Measurements from ENCODE around the gene PRL. TPM values are rescaled to one million over a fixed set of nuclear protein-coding genes. Genes with fewer than 3 reads are reported as not detected.

Gene PRL
- total RNA-seq, 1 experiment from 2014 or later = not detected

DNA sequence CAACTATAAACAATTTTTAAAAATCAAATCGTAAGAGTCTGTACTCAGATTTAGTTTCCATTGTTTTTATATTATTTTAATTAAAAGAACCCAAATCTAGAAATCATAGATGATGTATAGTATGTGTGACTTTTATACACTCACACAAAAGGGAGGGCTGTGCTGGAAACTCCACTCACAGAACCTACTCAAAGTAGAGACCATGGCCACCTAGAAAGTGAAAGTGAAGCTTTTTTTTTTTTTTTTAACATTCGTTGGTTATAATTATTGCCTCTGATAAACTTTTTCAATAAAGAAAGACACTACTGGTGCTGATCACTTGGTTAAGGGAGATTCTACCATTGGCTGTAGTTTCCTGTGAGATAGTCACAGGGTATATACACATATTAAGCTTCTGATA lies 37.9 kb upstream of the PRL start:
- Mint-ChIP-seq H3K27me3 (ENCODE audit: low read depth) (no peaks in the 10 kb centered on the region), H3K4me3 (no peak overlapping the region), H3K9me3 (no peaks in the 10 kb centered on the region), H3K36me3 (ENCODE audit: insufficient read depth in 1 of 3, low read depth in 3 of 3) (no peaks in the 10 kb centered on the region; a peak in 1 of 7 replicates), H3K4me1 (peaks cover 10% of the 10 kb centered on the region in 2 experiments), H3K27ac (no peak overlapping the region)
- Histone ChIP-seq H2AFZ (ENCODE audit: low read length) (no peak overlapping the region), H3K23ac (ENCODE audit: insufficient read length, low read depth, low read length) (no peak overlapping the region), H3K4ac (ENCODE audit: low read depth, low read length) (no peak overlapping the region), H3K9ac (ENCODE audit: extremely low read depth, insufficient read length, low read length) (no peak overlapping the region), H3K27ac (ENCODE audit: insufficient read length, low read depth, low read length) (no peak overlapping the region), H3T11ph (ENCODE audit: low read length) (no peak overlapping the region), H2BK15ac (ENCODE audit: low read depth, low read length) (no peak overlapping the region), H3K27me3 (ENCODE audit: insufficient read depth, low read length) (no peaks in the 10 kb centered on the region), H3K4me1 (ENCODE audit: insufficient read depth, low read length) (peaks cover 2% of the 10 kb centered on the region; the same call in 1 of the 2 replicates), H2BK5ac (ENCODE audit: insufficient read length, low read length) (no peak overlapping the region), H3K9me3 (ENCODE audit: control insufficient read depth, low read depth, low read length) (no peaks in the 10 kb centered on the region), H3K56ac (ENCODE audit: insufficient read length, low read depth, low read length) (no peak overlapping the region), H3K18ac (ENCODE audit: insufficient read length, low read depth, low read length) (no peak overlapping the region), H2BK20ac (ENCODE audit: low read depth, low read length, poor library complexity, severe bottlenecking) (no peak overlapping the region), H3K4me2 (ENCODE audit: insufficient read depth, insufficient read length, low read length) (no peak overlapping the region), H4K91ac (ENCODE audit: insufficient read length, low read depth, low read length) (no peak overlapping the region), H3K79me2 (ENCODE audit: insufficient read depth, low read length) (no peaks in the 10 kb centered on the region), H3K14ac (ENCODE audit: insufficient read depth, low read length) (no peak overlapping the region), H2AK5ac (ENCODE audit: insufficient read length, low read length) (no peak overlapping the region), H4K20me1 (ENCODE audit: control insufficient read depth, insufficient read depth, insufficient read length) (no peaks in the 10 kb centered on the region), H4K5ac (ENCODE audit: insufficient read length, low read depth, low read length) (no peak overlapping the region), H3K23me2 (ENCODE audit: insufficient read length, low read depth, low read length, poor library complexity, severe bottlenecking) (no peaks in the 10 kb centered on the region), H2BK120ac (ENCODE audit: low read depth, low read length, poor library complexity, severe bottlenecking) (no peak overlapping the region), H3K79me1 (ENCODE audit: insufficient read depth, low read depth, low read length, poor library complexity, severe bottlenecking) (no peaks in the 10 kb centered on the region), H4K8ac (replicated peaks; ENCODE audit: insufficient read length, low read depth, low read length) (no peak overlapping the region), H2BK12ac (ENCODE audit: insufficient read length, low read depth, low read length) (no peak overlapping the region)
- TF ChIP-seq, protein P1, sequence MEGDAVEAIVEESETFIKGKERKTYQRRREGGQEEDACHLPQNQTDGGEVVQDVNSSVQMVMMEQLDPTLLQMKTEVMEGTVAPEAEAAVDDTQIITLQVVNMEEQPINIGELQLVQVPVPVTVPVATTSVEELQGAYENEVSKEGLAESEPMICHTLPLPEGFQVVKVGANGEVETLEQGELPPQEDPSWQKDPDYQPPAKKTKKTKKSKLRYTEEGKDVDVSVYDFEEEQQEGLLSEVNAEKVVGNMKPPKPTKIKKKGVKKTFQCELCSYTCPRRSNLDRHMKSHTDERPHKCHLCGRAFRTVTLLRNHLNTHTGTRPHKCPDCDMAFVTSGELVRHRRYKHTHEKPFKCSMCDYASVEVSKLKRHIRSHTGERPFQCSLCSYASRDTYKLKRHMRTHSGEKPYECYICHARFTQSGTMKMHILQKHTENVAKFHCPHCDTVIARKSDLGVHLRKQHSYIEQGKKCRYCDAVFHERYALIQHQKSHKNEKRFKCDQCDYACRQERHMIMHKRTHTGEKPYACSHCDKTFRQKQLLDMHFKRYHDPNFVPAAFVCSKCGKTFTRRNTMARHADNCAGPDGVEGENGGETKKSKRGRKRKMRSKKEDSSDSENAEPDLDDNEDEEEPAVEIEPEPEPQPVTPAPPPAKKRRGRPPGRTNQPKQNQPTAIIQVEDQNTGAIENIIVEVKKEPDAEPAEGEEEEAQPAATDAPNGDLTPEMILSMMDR (conservative IDR thresholded peaks at IDR 0.05) = no peak
- no CpG with 5 or more reads among the region's 2 CpGs for WGBS (ENCODE audit: extremely low coverage, insufficient read length, low lambda C conversion rate)
- no peak for DNase-seq

All from H9 (cell line).